NAMALWA (cell line): Measurements from ENCODE around the gene ATP11A.

ENCODE experiments used
- DNase-seq: peaks from one replicate; pipeline ENCODE4 v3.0.0-alpha.2; 2015; ENCODE audit warnings: low spot score

ATP11A gene

DNA sequence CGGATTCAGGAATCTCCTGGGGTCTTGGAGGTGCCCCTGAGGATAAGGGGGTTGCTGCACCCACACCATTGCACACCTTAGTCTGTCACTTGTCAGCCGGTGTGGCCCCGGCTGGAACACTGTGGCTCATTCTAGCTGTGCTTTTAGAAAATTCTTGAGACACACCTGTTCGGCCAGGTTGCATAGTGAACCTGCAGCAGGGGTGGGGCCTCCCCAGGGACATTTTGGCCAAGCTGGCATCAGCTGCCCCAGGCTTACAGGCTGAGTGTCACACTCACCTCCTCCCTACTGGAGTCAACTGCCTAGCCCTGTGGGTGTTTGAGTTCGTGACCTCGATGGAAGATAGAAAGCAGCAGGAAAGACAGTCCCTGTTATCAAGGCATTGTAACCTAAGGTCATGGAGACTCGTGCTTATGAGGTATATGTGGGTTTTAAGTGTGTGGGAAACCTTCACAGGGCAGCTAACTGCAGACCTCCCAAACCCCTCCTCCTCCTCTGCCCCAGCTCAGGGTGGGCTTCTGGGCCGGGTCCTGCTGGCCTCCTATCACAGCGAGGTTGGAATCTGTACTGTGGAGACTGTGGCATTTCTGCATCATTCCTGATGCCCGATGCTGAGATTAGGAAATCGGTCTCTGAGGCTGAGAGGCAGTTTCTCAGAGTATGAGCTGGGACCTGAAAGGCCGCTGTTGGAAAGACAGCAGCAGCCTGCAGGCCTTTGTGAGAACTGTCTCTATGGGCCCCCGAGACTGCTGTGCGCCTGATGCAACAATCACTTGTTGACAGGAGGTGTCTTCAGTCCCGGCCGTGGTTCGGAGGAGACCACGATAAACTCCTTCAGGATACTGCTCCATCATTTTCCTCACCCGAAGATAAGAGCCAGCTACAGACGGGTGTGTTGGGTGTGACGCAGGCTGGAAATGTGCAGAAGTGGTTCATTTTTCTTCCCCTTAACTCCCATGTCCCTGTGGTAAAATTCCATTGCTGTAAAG is 72.2 kb downstream of the ATP11A start:
- DNase-seq = no peak

DNA sequence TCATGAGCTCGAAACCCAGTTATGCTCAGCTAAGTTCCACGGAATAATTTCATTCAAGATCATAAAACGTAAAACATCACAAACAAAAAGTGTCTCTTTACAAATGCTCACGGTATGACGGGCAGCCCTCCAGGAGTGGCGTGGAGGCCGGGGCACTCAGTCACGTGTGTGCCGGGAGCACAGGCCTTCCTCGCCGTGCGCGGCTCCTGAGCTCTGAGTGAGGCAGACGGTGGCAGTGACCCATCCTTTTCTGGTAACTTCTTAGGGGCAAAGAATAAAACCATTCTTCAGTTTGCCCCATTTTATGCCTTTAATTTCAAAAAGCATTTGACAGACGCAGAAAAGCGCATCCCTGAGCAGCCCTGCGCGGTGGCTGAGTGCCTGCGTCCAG is 72.8 kb downstream of the ATP11A start:
- no peak for DNase-seq

DNA sequence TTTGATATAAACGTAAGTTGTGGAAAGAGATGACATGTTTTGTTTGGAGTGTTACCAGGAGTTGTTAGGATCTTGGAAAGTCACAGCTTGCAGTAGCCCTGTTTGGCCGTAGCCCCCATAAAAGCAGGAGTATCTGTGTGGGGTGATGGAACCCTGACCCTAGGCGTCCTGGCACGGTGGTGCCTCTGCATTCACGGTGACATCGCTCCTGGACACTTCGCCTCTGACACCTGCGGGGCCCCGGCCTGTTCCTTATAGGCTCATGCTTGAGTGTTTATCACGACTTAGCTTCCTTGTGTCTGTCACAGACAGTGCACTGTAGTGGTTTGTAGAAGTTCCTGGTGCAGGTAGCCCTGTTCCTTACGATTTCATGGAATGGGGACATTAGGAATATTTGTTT is 74.2 kb downstream of the ATP11A start:
- no peak for DNase-seq

DNA sequence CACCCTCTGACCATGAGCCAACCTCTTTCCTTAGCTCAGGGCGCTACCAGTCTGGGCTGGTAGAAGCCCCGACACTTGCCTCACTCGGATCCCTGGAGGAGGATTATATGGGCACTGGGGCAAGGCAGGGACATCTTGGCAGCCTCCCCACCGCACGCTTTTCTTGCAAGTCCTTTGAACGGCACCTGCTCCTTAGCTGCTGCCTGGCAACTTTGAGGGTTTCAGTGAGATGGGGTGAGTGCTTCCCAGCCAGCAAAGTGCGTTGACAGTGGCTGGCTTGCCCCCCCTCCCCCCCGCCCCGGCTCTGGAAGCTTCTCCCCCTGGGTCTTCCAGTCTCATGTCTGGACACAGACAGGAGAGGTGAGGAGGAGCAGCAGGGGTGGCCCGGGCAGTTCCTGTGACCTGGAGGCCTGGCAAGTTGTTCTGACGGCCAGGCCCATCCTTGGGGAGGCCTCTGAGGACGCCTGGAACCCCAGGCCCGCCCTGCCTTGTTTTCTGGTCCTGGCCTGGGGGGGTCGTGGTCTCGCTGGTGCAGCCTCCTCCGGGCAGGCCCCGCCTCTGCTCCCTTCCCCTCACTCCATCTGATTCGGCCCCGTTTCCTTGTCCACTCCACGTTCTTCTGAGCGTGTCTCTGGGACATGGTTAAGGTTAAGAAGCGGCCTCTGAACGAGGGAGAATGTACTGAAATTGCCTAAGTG is 75.2 kb downstream of the ATP11A start:
- DNase-seq = no peak

DNA sequence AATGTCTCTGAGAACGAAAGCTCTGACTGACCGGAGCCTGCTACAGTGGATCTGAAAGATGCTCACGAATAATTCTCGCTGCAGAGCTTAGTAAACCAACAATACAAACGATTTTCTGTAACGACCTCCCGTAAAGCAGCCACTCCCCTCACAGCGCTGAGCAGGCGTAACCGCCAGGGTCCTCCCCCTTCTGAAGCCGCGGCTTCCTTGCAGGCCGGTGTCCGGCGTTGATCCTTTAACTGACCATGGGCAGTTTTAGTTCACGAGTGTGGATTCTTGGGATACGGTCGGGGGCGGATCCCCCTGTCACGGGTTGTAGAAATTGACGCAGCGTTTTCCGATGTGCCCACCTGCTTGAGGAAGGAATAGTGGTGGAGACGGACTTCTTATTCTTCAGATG is 75.9 kb downstream of the ATP11A start:
- no peak for DNase-seq

DNA sequence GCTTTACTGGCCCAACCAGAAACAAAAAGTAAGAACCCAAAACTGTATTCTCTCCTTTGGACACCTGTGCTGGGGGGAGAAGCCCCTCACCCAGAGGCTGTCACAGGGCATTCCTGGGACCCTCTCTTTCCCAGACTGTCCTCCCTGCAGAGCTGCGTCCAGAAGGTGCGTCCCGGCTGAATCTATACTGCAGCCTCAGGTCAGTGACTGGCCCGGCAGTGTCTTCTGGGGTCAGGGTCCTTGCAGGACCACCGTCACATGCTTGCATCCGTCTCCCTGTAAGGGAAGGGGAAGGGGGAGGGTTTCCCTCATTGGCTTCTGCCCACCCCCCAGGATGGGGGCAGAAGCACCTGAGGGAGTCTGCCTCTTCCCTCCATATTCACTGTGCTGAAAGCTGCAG is 76.5 kb downstream of the ATP11A start:
- no peak for DNase-seq

DNA sequence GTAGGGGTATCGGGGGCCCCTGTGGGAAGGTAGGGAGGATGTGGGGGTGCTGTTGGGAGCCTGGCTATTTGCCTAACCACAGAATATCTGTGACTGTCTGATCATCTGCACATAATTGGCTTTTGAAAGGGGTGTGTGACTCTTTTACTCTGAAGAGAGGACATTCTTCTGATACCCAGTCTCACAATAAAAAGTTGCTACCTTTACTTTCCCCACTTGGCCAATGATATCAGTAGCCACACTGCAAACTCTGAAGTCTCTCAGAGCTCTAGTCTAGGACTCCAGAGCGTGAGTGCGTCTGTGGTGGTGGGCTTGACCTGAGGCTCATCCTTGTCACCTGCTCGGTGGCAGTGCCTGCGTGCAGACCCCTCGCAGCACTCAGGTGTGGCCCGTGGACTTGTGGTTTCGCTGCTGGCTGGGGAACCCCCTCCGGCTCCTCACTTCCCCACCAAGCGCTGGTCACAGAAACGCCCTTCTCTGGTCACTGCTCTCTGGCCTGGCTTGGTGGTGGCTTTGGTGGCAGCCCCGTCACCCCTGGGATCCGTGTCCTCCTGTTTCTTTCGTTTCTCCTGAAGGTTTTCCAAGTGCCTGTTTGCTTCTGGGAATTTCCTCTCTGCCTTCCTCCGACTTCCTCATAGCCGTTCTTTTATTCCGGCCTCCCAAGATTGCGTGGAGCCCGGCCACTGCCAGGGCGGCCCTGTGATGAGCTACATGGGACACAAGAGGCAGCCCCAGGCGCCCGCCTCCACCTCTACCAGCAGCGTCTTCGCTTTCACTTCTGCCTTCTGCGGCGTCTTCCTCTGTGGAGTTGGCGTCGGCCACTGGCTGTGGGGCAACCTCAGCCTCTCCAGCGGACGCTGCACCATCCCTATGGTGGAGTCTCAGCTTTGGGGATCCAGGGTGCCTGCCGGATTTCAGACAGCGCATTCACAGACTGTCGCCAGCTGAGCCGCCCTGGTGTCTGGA is 78.0 kb downstream of the ATP11A start:
- DNase-seq = no peak

DNA sequence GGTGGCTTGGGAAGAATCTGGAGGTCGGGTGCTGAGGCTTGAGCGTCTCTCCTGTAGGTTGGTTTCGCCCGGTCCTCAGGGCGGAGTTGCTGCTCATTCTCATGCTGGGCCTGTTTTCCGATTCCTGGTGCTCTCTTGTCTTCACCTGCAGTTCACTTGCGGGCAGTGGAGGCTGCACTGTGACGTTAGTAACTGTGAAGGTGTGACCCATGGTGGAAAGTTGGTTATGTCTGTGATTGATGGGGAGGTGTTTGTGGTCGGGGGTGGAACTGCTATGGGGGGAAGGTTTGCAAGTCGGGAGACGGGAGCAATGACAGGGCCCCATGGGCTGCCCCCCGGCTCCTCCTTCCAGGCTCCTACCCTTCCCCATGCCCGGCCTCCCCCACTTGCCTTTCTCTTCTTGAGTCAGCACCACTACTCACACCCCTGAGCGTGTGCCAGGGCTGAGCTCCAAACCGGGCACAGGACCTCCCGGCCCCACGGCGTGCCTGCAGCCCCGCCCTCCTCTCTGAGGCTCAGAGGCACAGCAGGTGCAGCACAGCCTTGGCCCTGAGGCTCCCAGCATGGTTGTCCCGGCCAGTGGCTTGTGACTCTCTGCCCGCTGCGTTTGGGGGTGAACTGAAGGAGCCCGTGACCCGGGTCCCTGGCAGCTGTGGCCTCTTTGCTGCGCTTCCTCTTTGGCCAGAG is 79.1 kb downstream of the ATP11A start:
- no peak for DNase-seq

DNA sequence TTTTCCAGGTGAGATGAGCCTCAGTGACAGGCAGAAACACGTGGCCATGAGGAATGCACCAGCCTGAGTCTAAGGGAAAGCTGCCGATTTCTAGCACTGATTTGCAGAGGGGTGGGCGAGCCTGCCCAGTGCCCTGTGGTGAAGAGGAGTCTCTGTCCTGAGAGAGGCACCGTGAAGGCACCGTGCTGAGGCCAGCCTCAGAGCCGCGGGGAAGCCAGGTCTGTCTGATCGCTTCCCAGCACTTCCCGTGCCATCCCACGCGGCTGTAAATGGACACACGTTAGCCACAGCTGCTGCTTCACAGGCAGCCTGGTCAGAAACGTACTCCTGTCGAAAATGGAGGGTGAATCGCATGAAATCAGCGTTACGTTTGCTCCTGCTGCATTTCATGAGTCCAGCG is 79.8 kb downstream of the ATP11A start:
- no peak for DNase-seq

DNA sequence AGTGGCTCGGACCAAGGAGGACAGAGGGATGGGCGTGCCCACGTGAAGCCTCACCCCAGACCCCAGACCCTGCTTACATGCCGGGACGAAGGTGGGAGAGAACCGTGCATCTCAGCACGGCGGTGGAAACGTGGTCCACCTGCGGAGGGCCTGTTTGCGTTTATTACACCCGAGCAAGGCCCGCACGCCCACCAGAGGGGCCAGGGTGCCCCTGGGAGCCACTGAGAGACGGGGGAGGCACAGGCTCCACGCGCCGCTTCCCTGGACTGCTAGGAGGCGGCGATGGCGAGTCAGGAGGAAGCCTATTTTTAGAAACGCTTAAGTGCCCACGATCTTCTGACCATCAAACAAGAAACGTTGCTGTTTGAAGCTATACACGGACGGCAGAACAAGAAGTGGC is 80.7 kb downstream of the ATP11A start:
- no peak for DNase-seq

DNA sequence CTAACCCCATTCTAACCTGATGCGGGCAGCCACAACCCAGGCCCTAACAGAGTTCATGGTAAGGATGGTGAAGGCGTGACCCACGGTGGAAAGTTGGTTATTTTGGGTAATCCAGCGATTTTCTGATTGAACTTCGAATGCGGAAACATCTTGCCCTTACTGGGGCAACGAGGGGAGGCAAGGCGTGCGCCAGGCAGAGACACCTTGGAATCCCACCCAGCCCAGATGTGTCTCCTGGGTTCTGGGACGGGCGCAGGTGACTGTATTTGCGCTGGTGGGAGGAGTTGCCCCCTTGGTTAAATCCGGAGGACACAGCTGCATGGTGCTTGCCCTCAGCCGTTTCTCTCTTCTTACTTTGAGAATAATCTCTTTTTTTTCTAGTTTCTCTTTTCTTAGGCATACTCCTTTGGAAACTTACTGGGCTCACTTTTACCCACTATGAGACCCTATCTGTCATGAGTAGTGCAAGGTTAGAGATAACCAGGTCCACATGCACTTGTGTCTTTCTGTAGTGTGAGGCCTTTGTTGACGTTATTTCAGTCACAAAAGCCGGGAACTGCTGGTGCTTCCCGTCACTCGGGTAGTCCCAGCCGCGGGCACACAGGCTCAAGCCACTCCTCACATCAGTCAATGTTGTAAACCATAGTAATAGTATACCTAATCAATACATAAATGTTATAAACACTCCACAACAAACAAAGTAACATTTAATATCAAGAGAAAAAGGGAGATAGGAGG is 81.5 kb downstream of the ATP11A start:
- DNase-seq = no peak

DNA sequence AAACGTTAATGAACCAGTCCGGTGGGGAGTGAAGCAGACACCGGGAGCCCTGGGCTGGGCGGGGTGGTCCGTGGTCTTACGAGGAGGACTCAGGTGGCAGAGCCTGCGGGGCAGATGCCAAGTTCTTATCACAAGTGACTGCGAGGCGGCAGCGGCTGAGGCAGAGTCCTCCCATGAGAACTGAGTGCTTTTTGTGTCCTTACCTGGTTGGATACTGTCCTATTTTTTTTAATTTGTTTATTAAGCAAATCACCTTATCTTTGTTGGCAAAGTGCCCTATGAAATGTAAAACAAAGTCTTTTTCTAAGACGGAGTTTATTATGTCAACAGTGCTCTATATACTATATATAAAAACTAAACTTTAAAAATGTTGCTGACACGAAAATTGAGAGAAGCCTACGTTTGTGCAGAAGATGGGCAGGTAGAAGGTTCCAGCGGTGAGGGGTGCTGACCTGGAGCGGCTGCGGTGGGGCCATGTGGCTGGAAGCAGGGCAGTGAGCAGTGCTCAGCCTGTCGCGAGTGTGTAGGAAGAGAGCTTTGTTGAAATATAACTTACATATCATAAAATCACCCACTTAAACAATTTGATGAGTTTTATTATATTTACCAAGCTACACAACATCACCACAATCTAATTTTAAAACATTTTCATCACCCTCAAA is 82.2 kb downstream of the ATP11A start:
- no peak for DNase-seq

DNA sequence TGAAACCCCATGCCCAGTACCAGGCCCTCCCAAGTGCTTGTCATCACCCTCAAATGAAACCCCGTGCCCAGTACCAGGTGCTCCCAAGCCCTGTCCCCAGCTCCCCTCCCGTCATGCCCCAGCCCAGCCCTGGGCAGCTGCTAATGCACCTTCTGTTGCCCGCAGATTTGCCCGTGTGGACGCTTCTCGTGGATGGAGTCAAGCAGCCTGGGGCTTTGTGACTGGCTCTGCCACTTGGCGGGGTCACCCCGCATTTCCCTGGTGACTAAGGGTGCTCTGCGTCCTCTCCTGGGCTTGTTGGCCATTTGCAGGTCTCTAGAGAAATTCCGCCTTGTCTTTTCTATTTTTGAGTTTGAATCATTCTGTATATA is 82.7 kb downstream of the ATP11A start:
- DNase-seq = no peak

DNA sequence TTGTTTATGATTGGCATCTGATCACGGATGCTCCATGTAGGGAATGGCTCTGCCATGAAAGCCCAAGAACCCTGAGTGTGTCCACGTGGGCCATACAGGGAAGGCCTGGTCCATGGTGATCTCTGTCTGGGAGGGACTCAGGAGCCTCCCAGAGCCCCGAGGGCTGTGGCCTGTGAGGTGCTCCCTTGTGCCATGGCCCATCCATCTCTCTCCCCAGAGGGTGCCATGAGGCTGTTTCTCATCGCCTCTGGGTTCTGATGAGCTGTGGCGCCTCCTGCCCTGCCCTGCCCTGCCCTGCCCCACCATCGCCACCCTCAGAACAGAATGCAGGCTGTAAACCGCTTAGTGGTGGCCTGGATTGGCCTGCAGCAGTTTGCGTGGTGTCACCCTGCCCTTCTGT is 83.1 kb downstream of the ATP11A start:
- no peak for DNase-seq

DNA sequence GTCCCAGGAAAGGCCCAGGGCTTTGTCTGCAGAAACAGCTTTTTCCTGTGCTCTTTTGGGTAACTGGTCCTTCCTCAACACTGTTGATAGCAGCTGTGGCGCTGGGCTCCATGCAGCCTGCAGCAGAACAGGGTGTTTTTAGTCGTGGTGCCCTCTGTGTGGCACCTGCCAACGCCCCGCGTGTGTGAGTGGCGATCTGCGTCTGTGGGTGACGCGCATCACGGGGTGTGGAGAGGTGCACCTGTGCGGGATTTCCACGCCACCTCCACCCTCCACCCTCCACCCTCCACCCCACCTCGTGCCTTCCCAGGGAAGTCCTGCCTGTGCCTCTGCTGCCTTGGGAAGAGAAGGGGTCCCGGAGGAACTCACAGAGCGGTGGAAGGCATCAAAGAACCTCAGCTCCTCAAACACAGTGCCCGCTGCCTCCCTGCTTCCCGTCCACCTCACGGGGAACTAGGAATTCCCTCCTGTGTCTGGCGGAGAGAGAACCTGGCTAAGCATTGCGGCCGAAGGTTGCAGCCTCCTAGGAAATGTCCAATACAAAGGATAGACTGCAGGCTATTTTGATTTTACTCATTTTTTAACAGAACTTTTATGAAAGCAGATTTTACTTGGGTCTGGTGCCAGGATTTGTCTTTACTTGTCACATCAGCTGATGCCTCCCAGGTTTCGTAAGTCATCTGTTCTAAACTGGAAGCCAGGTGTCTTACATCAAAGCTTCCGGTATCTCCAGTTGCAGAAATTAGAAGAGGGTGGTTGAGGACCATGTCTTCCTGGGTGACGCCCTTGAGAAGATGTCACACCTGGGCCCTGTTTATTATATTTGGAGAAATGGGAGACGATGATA is 84.0 kb downstream of the ATP11A start:
- no peak for DNase-seq

DNA sequence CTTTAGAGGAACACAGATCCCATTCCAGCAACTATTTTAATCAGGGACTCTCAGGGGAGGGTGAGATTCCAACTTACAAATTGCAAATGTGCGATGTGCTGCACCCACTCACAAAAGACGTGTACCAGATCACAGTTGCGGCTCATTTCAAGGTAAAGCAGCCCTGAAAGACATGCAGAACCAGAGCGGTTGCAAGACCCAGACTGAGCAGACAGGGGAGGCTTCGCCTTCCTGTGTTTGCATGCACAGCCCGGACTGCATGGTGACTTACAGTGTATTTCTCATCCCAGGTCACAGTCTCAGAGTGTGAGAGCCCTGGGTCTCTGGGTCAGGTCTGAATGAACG is 84.6 kb downstream of the ATP11A start:
- no peak for DNase-seq

DNA sequence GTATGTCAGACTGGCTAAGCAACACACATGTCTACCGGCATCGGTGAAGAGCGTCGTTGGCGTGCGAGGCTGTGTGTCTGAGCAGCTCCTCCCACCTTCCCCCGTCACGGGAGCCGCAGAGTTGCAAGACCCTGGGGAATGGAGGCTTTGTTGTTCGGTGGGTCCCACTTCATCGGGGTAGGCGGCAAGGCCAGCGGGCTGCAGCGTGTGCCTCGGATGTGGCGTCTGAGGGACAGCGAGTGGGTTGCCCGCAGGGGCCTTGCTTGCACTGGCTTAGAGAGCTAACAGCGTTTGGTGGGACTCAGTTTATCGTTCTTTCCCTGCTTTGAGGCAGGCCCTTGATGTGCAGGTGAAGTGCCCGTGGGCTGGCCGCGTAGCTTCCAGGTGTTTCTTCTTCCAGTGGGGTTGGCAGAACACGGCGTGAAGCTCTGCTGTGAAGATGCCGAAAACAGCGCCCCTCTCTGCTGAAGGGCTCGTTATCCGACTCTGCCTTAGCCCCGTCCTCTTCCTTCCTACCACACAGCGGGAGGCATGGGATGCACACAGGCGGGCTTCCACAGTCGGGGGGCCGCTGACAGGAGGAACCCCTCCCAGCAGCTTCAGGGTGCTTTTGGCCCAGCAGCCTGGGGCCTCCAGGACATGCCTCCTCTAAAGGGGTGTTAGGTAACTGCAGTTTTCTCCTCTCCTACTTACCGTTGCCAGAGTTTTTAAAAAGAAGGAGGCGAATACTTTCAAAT is 85.2 kb downstream of the ATP11A start:
- no peak for DNase-seq

DNA sequence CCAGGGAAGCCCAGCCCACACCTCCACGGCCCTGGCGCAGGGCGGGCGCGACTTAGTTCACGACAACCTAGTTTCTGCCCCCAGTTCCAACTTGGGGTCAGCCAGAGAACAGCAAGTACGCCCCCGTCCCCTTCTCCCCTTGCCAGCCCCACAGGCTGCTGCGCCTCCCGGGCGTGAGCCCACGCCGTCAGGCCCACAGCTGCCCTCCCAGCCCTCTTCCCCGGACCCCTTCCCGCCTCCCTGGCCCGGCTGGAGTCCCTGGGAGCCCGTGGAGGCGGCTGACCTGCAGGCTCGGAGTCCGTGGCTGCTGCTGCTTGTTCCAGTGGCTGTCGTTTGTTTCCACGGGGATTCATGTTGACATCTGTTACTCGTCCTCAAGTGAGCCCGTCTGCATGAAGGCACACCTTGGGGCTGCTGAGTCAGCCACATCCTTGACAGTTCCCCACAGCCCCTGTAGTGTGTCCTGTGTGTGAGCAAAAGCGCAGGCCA is 86.0 kb downstream of the ATP11A start:
- DNase-seq = no peak

DNA sequence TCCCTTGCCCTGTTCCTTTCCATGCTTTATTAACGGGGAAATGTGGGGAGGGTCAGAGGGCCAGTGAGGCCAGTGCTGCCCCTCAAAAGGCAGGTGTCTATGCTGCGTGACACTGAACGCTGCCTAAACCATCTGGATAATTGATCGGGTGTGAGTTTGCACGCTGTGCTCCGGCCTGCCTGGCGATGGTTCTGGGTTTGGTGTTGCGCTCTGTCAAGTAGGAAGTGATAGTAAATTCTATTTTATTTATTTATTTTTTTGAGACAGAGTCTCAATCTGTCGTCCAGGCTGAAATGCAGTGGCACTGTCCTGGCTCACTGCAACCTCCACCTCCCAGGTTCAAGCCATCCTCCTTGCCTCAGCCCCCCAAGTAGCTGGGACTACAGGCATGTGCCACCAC is 86.5 kb downstream of the ATP11A start:
- no peak for DNase-seq
